A549 treated with CORT108297 at 1 μM for 4 hours (cell line): ENCODE results near the gene HOXB6. TPM values are rescaled to one million over a fixed set of nuclear protein-coding genes. Genes with fewer than 3 reads are reported as not detected.

Experiments used
- total RNA-seq: library from RNA; stranded (reverse); fragments of 200-300 nt; extraction: Qiagen RNA extraction; gene quantifications from 5 replicates; pipeline ENCODE4 v1.2.3, GENCODE V29; 2022

HOXB6 gene
- 4.2 to 6.5 TPM (median 6.2 TPM) in 5 replicates for total RNA-seq

GRCh38 chr17:48604770-48605329 lies at the start of gene HOXB6:
HOXB6 (minus strand) TSS chr17:48604986; CDS start chr17:48598150, 6,836 bp downstream.

GRCh38 chr17:48626245-48627117 lies 21.7 kb upstream of the HOXB6 start, which contains the start of gene HOXB9:
HOXB9 (minus strand) TSS chr17:48626358; CDS start chr17:48626269, 89 bp downstream.

GRCh38 chr17:48615047-48615962 lies 10.5 kb upstream of the HOXB6 start, which contains the start of gene HOXB8:
HOXB8 (minus strand) TSS chr17:48615292; CDS start chr17:48614704, 588 bp downstream.

GRCh38 chr17:48610282-48611211 lies 5.8 kb upstream of the HOXB6 start, which contains the start of gene HOXB7:
HOXB7 (minus strand) TSS chr17:48611017; CDS start chr17:48610918, 99 bp downstream.

GRCh38 chr17:48593126-48593829 lies 11.5 kb downstream of the HOXB6 start, which contains the start of gene HOXB5:
HOXB5 (minus strand) TSS chr17:48593779; CDS start chr17:48593682, 97 bp downstream.

GRCh38 chr17:48589831-48590606 lies 14.8 kb downstream of the HOXB6 start, which contains the start of gene HOXB3:
HOXB3 (minus strand) TSS chr17:48590241; CDS start chr17:48552474, 37,767 bp downstream.

GRCh38 chr17:48577946-48578615 lies 26.7 kb downstream of the HOXB6 start, which contains the start of gene HOXB4:
HOXB4 (minus strand) TSS chr17:48578350; CDS start chr17:48578319, 31 bp downstream.

Other genes starting within 250 kb of the HOXB6 start
- gene SKAP1, start 174.8 kb downstream of the HOXB6 start, total RNA-seq: 0.18 to 0.42 TPM (median 0.37 TPM) in 3 of 5 replicates, not detected in the others
- gene HOXB1, start 74.0 kb downstream of the HOXB6 start, total RNA-seq: not detected in 5 replicates
- 0.51 to 0.76 TPM (median 0.55 TPM) in 5 replicates for gene HOXB2, start 59.9 kb downstream of the HOXB6 start, total RNA-seq
- 0.03 to 0.20 TPM (median 0.13 TPM) in 5 replicates for gene HOXB4, start 26.6 kb downstream of the HOXB6 start, total RNA-seq
- 4.6 to 6.8 TPM (median 5.7 TPM) in 5 replicates for gene HOXB3, start 14.7 kb downstream of the HOXB6 start, total RNA-seq
- 1.5 to 2.9 TPM (median 2.6 TPM) in 5 replicates for gene HOXB5, start 11.2 kb downstream of the HOXB6 start, total RNA-seq
- gene HOXB7, start 6.0 kb upstream of the HOXB6 start, total RNA-seq: 32.6 to 36.9 TPM (median 33.6 TPM) in 5 replicates
- 6.4 to 9.9 TPM (median 9.2 TPM) in 5 replicates for gene HOXB8, start 10.3 kb upstream of the HOXB6 start, total RNA-seq
- 7.5 to 8.7 TPM (median 7.8 TPM) in 5 replicates for gene HOXB9, start 21.4 kb upstream of the HOXB6 start, total RNA-seq
- not detected in 5 replicates for gene PRAC1, start 117.5 kb upstream of the HOXB6 start, total RNA-seq
- gene PRAC2, start 118.2 kb upstream of the HOXB6 start, total RNA-seq: not detected in 5 replicates
- gene HOXB13, start 123.8 kb upstream of the HOXB6 start, total RNA-seq: 2.1 to 2.6 TPM (median 2.4 TPM) in 5 replicates
- 0.34 to 0.88 TPM (median 0.49 TPM) in 5 replicates for gene TTLL6, start 212.2 kb upstream of the HOXB6 start, total RNA-seq
- gene CALCOCO2, start 226.0 kb upstream of the HOXB6 start, total RNA-seq: 61.0 to 89.2 TPM (median 70.8 TPM) in 5 replicates